NCI-H1694 (cell line): Measurements from ENCODE around the gene DDI2.

ENCODE experiments used
- DNase-seq: peaks from one replicate; lab custom pipeline; 2025; lab: John Stamatoyannopoulos, UW

The DDI2 gene

GRCh38 chr1:15702722-15703550, 85.7 kb downstream of the DDI2 start:
- DNase-seq, result no peak

DNA sequence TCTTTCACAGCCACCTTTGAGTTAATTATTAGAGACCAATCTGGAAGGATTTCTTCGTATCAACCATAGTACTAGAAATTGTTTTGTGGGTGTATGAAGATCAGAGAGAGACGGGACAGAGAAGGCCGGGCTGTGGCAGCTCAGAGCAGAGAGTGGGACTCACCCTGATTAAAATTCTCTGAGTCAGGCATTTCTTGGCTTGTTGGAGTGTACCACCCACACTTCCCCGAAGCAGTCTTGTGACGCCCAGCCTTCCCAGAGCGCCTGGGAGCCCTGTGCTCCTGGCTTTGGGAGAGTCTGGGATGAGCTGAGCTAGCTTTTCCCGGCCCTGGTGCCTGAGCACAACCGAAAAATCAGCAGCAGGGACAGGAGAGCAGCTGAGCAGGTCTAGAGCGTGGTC, 86.3 kb downstream of the DDI2 start:
- no peak for DNase-seq

DNA sequence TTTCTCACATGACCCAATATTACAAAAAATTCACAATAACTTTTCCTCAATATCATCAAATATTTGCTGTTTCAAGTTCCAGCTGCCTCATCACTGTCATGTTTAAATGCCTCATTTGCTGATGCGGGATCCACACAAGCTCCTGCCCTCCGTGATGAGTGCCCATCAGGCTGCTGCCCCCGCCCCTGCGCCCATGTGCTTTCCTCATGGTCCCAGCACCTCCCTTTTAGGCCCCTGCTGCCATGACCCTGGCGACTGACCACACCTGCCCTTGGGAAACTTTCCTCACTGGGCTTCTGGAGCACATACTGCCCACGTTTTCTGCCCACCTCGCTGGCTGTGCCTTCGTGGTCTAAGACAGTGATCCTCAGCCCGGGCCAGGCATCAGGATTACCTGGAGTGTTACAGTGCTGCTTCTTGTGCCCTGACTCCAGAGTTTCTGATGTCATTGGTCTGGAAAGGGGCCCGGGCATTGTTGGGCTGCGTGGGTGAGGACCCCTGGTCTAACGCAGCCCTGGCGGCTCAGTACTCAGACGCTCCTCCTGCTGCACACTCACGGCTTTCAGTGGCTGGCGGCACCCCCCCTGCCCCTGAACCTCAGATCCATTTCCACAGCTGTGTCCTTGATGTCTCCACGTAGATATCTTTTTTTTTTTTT, 87.4 kb downstream of the DDI2 start:
- DNase-seq, result no peak

DNA sequence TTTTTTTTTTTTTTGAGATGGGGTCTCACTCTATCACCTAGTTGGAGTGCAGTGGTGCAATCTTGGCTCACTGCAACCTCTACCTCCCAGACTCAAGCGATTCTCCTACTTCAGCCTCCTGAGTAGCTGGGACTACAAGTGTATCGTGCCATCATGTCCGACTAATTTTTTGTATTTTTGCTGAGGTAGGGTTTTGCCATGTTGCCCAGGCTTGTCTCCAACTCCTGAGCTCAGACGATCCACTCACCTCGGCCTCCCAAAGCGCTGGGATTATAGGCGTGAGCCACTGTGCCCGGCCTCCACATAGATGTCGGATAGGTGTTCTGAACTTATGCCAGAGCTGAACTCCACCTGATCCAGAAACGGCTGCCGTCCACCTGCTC, 87.9 kb downstream of the DDI2 start:
- no peak for DNase-seq

DNA sequence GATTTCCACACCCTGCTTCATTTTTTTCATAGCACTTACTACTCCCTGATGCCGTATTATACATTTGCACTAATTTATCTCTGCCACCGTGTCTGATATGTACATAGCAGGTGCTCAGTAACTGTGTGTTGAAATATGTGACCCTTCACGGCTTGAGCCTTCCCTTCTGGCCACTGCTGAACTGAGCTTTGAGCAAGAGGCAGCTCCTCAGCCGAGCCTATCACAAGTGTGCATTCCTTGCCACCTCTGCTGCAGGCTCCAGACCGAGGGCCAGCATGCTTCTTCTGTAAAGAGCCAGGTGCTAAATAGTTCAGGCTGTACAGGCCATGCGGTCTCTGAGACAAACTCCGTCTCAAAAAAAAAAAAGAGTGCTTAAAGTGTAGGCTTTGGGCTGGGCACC, 89.5 kb downstream of the DDI2 start:
- DNase-seq, result no peak

DNA sequence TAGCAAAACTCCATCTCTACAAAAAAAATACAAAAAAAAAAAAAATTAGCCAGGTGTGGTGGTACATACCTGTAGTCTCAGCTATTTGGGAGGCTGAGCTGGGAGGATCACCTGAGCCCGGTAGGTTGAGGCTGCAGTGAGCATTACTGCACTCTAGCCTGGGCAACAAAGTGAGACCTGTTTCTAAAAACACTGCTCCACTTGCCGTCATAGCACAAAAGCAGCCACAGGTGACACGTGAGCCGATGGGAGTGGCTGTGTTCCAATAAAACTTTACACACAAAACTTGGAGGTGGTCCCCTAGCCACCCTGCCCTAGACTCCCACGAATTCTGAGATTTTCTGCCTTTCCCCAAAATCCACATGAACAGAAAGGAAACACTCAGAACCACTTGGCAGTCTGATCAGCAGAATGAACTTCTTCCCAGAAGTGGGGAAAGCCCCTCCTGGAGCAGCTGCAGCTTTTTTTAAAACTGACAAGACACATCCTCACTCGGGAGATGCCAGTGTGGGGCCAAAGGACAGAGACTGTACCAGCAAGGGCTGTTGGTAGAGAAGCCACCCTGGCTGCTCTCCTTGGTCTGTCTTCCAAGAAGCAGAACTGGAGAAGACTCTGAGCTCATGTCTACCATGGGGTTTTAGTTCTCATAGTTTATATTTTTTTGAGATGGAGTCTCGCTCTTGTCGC, 90.1 kb downstream of the DDI2 start:
- DNase-seq, result no peak

- DNase-seq, result no peak
These were observed 91.4 kb downstream of the DDI2 start for GRCh38 chr1:15708486-15709137.

DNA sequence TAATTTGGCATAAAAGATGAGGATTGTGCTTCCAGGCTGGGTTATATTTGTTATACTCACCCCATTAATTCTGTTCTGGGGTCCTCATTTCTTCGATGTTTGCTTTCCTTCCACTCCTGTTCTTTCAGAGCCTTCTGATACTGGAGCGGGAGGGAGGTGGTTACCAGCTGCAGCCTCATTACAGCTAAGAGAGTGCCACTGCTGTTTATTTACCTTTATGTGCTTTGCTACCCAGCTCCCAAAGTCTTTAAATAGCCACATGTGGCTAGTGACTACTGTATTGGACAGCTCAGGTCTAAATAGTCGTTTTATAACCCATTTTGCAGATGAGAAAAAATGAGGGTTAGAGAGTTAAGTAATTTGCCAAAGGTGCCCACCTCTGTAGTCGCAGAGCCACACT, 92.0 kb downstream of the DDI2 start:
- DNase-seq, result no peak

- no peak for DNase-seq
These were observed 94.9 kb downstream of the DDI2 start for GRCh38 chr1:15712168-15712567.

DNA sequence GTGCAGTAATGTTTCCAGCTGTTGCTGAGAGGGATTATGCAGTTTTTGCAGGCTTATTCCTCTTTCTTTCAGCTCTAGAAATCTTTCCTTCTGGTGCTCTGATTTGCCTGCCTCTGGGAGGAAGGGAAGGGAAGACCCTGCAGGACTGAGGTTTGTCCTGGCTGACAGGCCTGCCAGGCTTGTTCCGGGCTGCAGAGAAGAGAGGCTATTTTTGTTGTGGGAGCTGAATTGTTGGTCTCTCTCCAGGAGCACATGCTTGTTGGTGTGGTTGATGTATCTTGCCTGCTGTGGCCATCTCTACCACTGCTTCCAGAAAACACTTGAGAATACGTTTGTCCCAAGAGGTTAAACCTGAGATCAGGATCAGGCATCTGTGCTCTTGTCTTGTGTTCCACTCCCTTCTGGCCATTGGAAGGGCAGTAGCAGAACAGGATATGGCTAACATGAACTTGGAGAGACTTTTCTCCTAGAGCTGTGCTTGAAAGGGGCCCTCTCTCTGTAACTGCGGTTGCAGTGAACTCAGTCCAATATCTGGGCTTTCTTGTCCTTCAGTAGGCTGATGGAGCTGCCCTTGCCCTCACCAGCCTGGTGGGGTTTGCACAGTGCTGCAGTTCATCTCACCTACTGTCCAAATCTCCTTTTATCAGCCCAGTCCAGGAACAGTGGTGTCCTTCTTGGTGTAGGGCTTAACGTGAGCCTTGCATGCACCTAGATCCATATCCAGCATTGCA, 97.3 kb downstream of the DDI2 start:
- DNase-seq, result no peak

DNA sequence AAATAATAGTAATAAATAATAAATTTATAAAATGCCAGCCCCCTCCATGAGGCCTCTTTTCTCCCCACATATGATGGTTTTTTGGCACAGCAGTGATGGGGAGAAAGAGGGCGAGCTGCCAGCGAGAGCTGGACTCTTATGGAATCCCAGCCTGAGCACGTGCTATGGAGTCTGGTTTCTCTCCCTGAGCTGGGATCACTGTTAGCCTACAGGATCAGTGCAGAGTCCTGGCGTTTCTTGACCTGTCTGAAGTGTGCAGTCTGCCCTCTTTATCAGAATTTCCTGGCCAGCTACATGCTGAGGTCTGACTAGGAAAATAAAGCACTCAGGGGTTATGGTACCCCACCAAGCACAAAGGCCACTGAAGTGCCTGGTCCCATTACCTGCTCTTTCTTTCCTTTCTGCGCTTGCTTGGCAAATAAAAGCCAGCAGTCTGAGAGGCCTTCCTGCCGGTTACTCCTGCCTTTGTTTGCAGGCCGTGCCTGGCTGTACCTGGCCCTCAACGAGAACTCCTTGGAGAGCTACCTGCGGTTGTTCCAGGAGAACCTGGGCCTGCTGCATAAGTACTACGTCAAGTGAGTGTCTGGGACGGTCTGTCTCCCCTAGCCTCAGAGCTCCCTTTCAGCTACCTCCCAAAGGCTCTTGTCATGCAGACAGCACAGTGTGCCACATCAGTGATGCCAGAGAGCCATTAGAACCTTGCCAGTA, 100.3 kb downstream of the DDI2 start:
- no peak for DNase-seq

DNA sequence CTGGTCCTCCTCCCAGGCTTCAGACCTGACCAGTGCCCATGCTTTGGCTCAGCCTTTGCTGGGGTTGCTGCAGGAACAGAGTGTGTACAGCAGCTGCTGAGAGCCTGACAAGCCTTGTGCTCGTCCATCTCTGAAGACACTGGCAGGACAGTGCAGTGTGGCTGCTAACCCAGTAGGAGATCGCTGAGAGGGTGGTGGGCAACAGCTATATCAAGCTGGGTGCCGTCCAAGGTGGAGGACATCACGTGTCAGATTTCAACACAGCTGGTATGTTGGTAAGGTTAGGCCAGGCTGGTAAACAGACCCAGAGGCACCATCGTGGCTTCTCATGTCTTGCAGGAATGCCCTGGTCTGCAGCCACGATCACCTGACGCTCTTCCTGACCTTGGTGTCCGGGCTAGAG, 100.9 kb downstream of the DDI2 start:
- DNase-seq, result no peak
